ENCODE results near the gene PNPLA6. TPM values are rescaled to one million over a fixed set of nuclear protein-coding genes. Genes with fewer than 3 reads are reported as not detected.
"Not testable (repeated sequence)": the region's sequence is repeated elsewhere in the genome, so short reads cannot be mapped to it uniquely, and the experiment has no call there.

PNPLA6 gene
- total and polyA plus RNA-seq, 10 of the 15 experiments (the other 5 are each of a cell fraction or from before 2014, with no cell fraction given) = 0.95 to 105 (median 40.0) TPM

- H3K4me2 ChIP-seq (ENCODE audit: control insufficient read depth, insufficient read depth); H4K20me1 ChIP-seq (ENCODE audit: control insufficient read depth, insufficient read depth); ATAC-seq; H3K27ac ChIP-seq (ENCODE audit: control insufficient read depth, insufficient read depth); H2AFZ ChIP-seq (ENCODE audit: control insufficient read depth, low read depth, low read length); H3K4me1 ChIP-seq (ENCODE audit: control insufficient read depth, insufficient read depth, low read length); BruUV-seq (replicated peaks); H3K9me3 ChIP-seq (replicated peaks; ENCODE audit: control insufficient read depth, insufficient read depth, low read length); H3K9ac ChIP-seq (ENCODE audit: control insufficient read depth, insufficient read depth, low read length); FAIRE-seq; H3K79me2 ChIP-seq (ENCODE audit: control insufficient read depth, insufficient read depth, low read length); H3K27me3 ChIP-seq (replicated peaks in 1 of 2; ENCODE audit: control insufficient read depth in 2 of 2, insufficient read depth in 2 of 2, low read length in 1 of 2); intact Hi-C loops (cut with micrococcal nuclease; ENCODE audit: unreplicated experiment); DNase-seq (ENCODE audit: low read depth, low spot score); in situ Hi-C loops (cut with MboI); H3K36me3 ChIP-seq (ENCODE audit: control insufficient read depth in 2 of 2, insufficient read depth in 2 of 2, low read length in 1 of 2); H3K4me3 ChIP-seq: not testable (repeated sequence)
- CTCF ChIA-PET = interaction anchor here (1.3 kb wide), 1 partner anchor 9 kb away, joined by 11 read pairs; no protein-coding TSS in a partner anchor
- RAD21 ChIA-PET (ENCODE audit: unreplicated experiment) = interaction anchor here (0.5 to 1.4 kb wide), 2 partner anchors 9 to 179 kb away, joined by 3 read pairs; no protein-coding TSS in a partner anchor
- POLR2A ChIA-PET = interaction anchor here (0.7 kb wide), 1 partner anchor 289 kb away, joined by 3 read pairs; no protein-coding TSS in a partner anchor
- SMC1A ChIA-PET (ENCODE audit: uncharacterized antibody, unreplicated experiment) = interaction anchor here (1.0 kb wide), 1 partner anchor 305 kb away, joined by 3 read pairs; no protein-coding TSS in a partner anchor
- 39% methylated on average over 1 of the region's 1 CpG for WGBS (ENCODE audit: insufficient coverage, insufficient replicate concordance, low lambda C conversion rate, missing lambda C conversion rate)
These were observed 41.9 kb downstream of the PNPLA6 start for GRCh38 chr19:7577422-7577821.

DNA sequence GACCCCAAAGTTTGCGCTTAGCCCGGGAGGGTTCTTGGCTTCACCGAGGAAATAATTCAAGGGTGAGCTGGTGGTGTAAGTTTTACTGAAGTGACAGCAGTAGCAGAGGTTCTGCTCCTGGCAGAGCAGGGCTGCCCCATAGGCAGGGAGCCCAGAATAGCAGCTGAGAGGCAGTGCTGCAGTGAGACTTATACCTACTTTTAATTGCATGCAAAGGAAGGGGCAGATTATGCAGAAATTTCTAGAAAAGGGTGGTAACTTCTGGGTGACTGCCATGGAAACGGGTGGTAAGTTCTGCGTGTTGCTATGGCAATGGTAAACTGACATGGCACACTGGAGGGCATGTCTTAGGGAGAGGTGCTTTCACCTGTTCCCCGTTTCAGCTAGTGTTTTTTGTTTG, 42.6 kb downstream of the PNPLA6 start:
- ATAC-seq = no peak

More for the DNA sequence above, 42.6 kb downstream of the PNPLA6 start:
- H3K4me2 ChIP-seq (ENCODE audit: control insufficient read depth, insufficient read depth) = no peak overlapping the region
- H3K79me2 ChIP-seq (ENCODE audit: control insufficient read depth, insufficient read depth, low read length) = no peaks in the 10 kb centered on the region
- no peaks in the 10 kb centered on the region for H3K36me3 ChIP-seq (ENCODE audit: control insufficient read depth in 2 of 2, insufficient read depth in 2 of 2, low read length in 1 of 2)
- no peak for TF ChIP-seq NR2C1 (IDR thresholded peaks at IDR 0.05)
- TF ChIP-seq HCFC1 (IDR thresholded peaks at IDR 0.05; ENCODE audit: low read length) = no peak
- TF ChIP-seq, protein P1, sequence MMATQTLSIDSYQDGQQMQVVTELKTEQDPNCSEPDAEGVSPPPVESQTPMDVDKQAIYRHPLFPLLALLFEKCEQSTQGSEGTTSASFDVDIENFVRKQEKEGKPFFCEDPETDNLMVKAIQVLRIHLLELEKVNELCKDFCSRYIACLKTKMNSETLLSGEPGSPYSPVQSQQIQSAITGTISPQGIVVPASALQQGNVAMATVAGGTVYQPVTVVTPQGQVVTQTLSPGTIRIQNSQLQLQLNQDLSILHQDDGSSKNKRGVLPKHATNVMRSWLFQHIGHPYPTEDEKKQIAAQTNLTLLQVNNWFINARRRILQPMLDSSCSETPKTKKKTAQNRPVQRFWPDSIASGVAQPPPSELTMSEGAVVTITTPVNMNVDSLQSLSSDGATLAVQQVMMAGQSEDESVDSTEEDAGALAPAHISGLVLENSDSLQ (IDR thresholded peaks at IDR 0.05) = 0 out of 2 replicates have a peak, but pooled peaks have one; percentile 15
- no peak for TF ChIP-seq PML (IDR thresholded peaks at IDR 0.05; ENCODE audit: low read length)
- BruUV-seq (replicated peaks) = no TSS peak
- ChIA-PET POLR2A (interaction anchor here (0.6 kb wide), 1 partner anchor 15 kb away, joined by 3 read pairs; no protein-coding TSS in a partner anchor), RAD21 (ENCODE audit: unreplicated experiment) (no interaction called here), SMC1A (ENCODE audit: uncharacterized antibody, unreplicated experiment) (no interaction called here), CTCF (no interaction called here)
- H3K4me3 ChIP-seq = no peak overlapping the region
- WGBS (ENCODE audit: insufficient coverage, insufficient replicate concordance, low lambda C conversion rate, missing lambda C conversion rate) = 42% methylated on average over 6 of the region's 6 CpGs
- no peak for DNase-seq (ENCODE audit: low read depth, low spot score)
- no peak overlapping the region for H2AFZ ChIP-seq (ENCODE audit: control insufficient read depth, low read depth, low read length)
- H3K9me3 ChIP-seq (replicated peaks; ENCODE audit: control insufficient read depth, insufficient read depth, low read length) = no peaks in the 10 kb centered on the region
- no peak for FAIRE-seq
- intact Hi-C loops (cut with micrococcal nuclease; ENCODE audit: unreplicated experiment) = no loop called here
- H3K9ac ChIP-seq (ENCODE audit: control insufficient read depth, insufficient read depth, low read length) = no peak overlapping the region
- no peak overlapping the region for H3K27ac ChIP-seq (ENCODE audit: control insufficient read depth, insufficient read depth)
- in situ Hi-C loops (cut with MboI) = no loop called here
- H3K4me1 ChIP-seq (ENCODE audit: control insufficient read depth, insufficient read depth, low read length) = no peaks in the 10 kb centered on the region
- H3K27me3 ChIP-seq (replicated peaks in 1 of 2; ENCODE audit: control insufficient read depth in 2 of 2, insufficient read depth in 2 of 2, low read length in 1 of 2) = no peaks in the 10 kb centered on the region
- H4K20me1 ChIP-seq (ENCODE audit: control insufficient read depth, insufficient read depth) = no peaks in the 10 kb centered on the region

Data from GM12878 (cell line).